ENCODE results near the gene RNF168. TPM values are rescaled to one million over a fixed set of nuclear protein-coding genes. Genes with fewer than 3 reads are reported as not detected.
A peak's percentile ranks its signal among the peaks of the same experiment; 100 is the strongest.
"Not testable (repeated sequence)": the region's sequence is repeated elsewhere in the genome, so short reads cannot be mapped to it uniquely, and the experiment has no call there.

RNF168 gene
- total RNA-seq, 1 experiment from 2014 or later = 25.1 TPM

DNA sequence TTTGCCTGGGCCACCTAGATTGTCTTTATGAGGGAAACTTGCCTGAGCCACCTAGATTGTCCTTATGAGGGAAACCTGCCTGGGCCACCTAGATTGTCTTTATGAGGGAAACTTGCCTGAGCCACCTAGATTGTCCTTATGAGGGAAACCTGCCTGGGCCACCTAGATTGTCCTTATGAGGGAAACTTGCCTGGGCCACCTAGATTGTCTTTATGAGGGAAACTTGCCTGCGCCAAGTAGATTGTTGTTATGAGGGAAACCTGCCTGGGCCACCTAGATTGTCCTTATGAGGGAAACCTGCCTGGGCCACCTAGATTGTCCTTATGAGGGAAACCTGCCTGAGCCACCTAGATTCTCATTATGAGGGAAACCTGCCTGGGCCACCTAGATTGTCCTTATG, 7.5 kb upstream of the RNF168 start:
- H3K4me1 ChIP-seq (ENCODE audit: control insufficient read depth in 1 of 2, insufficient read depth in 2 of 2, low read length in 2 of 2); H3K79me2 ChIP-seq (ENCODE audit: insufficient read depth, low read length); H3K9me3 ChIP-seq (ENCODE audit: control insufficient read depth in 1 of 2, insufficient read depth in 1 of 2, low read depth in 1 of 2, low read length in 2 of 2); H3K9ac ChIP-seq (ENCODE audit: low read length); ATAC-seq; H3K4me2 ChIP-seq (ENCODE audit: low read length); H3K27me3 ChIP-seq (ENCODE audit: insufficient read depth, low read length); RAD21 ChIA-PET (ENCODE audit: low non-redundant PET in 1 of 2, low total read pairs in 2 of 2, uncharacterized antibody in 2 of 2, unreplicated experiment in 2 of 2); H4K20me1 ChIP-seq (ENCODE audit: insufficient read depth); H3K9me2 ChIP-seq (ENCODE audit: insufficient read depth); H3K27ac ChIP-seq (ENCODE audit: low read depth, low read length); CTCF ChIA-PET; intact Hi-C loops (cut with micrococcal nuclease); POLR2A ChIA-PET; DNase-seq (ENCODE audit: low read depth, low spot score); H3K36me3 ChIP-seq (ENCODE audit: control insufficient read depth in 1 of 2, insufficient read depth in 2 of 2, low read length in 2 of 2); H2AFZ ChIP-seq (ENCODE audit: low read depth, low read length, poor library complexity, severe bottlenecking); BruUV-seq (replicated peaks); H3K4me3 ChIP-seq (replicated peaks in 1 of 2; ENCODE audit: low read depth in 1 of 2, low read length in 2 of 2): not testable (repeated sequence)

DNA sequence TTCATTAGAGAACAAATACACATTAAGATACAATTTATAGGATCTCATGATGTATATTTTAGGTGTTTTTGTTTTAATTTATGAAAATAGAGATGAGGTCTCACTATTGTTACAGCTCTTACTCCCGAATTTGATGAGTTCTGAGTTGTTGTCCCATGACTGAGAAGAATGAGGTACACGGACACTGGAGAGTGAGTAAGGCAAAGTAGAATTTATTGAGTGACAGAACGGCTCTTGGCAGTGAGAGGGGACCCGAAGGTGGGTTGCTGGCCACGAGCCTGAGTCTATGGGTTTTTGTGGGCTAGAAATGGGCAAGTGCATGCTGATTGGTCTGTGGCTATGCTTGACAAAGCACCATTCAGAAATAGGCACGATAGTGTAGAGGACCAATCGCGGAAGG, 3.1 kb upstream of the RNF168 start:
- Histone ChIP-seq H3K79me2 (ENCODE audit: insufficient read depth, low read length) (peaks cover 18% of the 10 kb centered on the region), H3K4me3 (replicated peaks in 1 of 2; ENCODE audit: low read depth in 1 of 2, low read length in 2 of 2) (no peak overlapping the region), H3K27me3 (ENCODE audit: insufficient read depth, low read length) (no peaks in the 10 kb centered on the region), H3K9me2 (ENCODE audit: insufficient read depth) (no peaks in the 10 kb centered on the region), H2AFZ (ENCODE audit: low read depth, low read length, poor library complexity, severe bottlenecking) (no peak overlapping the region), H3K27ac (ENCODE audit: low read depth, low read length) (no peak overlapping the region), H3K4me2 (ENCODE audit: low read length) (no peak overlapping the region), H3K4me1 (ENCODE audit: control insufficient read depth in 1 of 2, insufficient read depth in 2 of 2, low read length in 2 of 2) (peaks cover 4 to 10% of the 10 kb centered on the region in 2 experiments; a peak in 3 of 4 replicates), H3K9me3 (ENCODE audit: control insufficient read depth in 1 of 2, insufficient read depth in 1 of 2, low read depth in 1 of 2, low read length in 2 of 2) (peaks cover 0 to 6% of the 10 kb centered on the region in 2 experiments; a peak in 1 of 4 replicates), H4K20me1 (ENCODE audit: insufficient read depth) (peaks cover 2% of the 10 kb centered on the region; the same call in 1 of the 2 replicates), H3K36me3 (ENCODE audit: control insufficient read depth in 1 of 2, insufficient read depth in 2 of 2, low read length in 2 of 2) (0 out of 4 replicates have a peak, but pooled peaks cover 0 to under 1% of the 10 kb centered on the region in 2 experiments), H3K9ac (ENCODE audit: low read length) (no peak overlapping the region)
- no TSS peak for BruUV-seq (replicated peaks)
- ChIA-PET POLR2A (no interaction called here), CTCF (no interaction called here), RAD21 (ENCODE audit: low non-redundant PET in 1 of 2, low total read pairs in 2 of 2, uncharacterized antibody in 2 of 2, unreplicated experiment in 2 of 2) (no interaction called here)
- ATAC-seq (no peak), DNase-seq (ENCODE audit: low read depth, low spot score) (no peak)
- TF ChIP-seq ELF1 (IDR thresholded peaks at IDR 0.05; ENCODE audit: borderline replicate concordance, low read depth) = no peak
- peak; percentile 53; the same call in 1 of the 2 replicates for TF ChIP-seq CBX3 (IDR thresholded peaks at IDR 0.05; ENCODE audit: low read depth)
- intact Hi-C loops (cut with micrococcal nuclease) = loop anchor here (10.0 kb wide), 1 partner anchor 192 kb away; the partner anchor contains the start of gene DYNLT2B
